KMS-11 (cell line): ENCODE results near the gene FTCD.

Experiments
- H2AFZ ChIP-seq: fragments of 200-600 bp; sonication (generic); 2 replicates; pipeline ENCODE4 v1.6.1; 2016; ENCODE audit warnings: antibody characterized with exemption, mixed run types, low read depth
- H3K27ac ChIP-seq: fragments of 200-600 bp; sonication (generic); 2 replicates; pipeline ENCODE4 v1.6.1; 2016; ENCODE audit warnings: mild to moderate bottlenecking, mixed run types
- H3K27me3 ChIP-seq: fragments of 200-600 bp; sonication (generic); 2 replicates; pipeline ENCODE4 v1.6.1; 2017; ENCODE audit warnings: mild to moderate bottlenecking, low read depth, mixed run types, moderate library complexity; ENCODE audit not compliant: insufficient read depth
- H3K36me3 ChIP-seq: fragments of 200-600 bp; sonication (generic); 2 replicates; pipeline ENCODE4 v1.6.1; 2017; ENCODE audit warnings: mild to moderate bottlenecking, mixed run types; ENCODE audit not compliant: insufficient read depth
- H3K4me1 ChIP-seq: fragments of 200-600 bp; sonication (generic); 2 replicates; pipeline ENCODE4 v1.6.1; 2016; ENCODE audit warnings: mild to moderate bottlenecking, low read depth, mixed run types; ENCODE audit not compliant: poor library complexity, severe bottlenecking
- H3K4me2 ChIP-seq: fragments of 200-600 bp; sonication (generic); 2 replicates; pipeline ENCODE4 v1.7.0; 2016; ENCODE audit warnings: mild to moderate bottlenecking, mixed run types
- H3K4me3 ChIP-seq: fragments of 200-600 bp; sonication (generic); IDR thresholded peaks from 2 replicates; pipeline ENCODE4 v1.6.1; 2017; ENCODE audit warnings: low read depth, low read length, mixed read lengths; ENCODE audit not compliant: insufficient read depth
- H3K79me2 ChIP-seq: fragments of 200-600 bp; sonication (generic); 2 replicates; pipeline ENCODE4 v1.6.1; 2016; ENCODE audit warnings: low read depth, mixed run types; ENCODE audit not compliant: insufficient read depth
- H3K9ac ChIP-seq: fragments of 200-600 bp; sonication (generic); 2 replicates; pipeline ENCODE4 v1.6.1; 2016; ENCODE audit warnings: mild to moderate bottlenecking, mixed run types
- H4K20me1 ChIP-seq: fragments of 200-600 bp; sonication (generic); 2 replicates; pipeline ENCODE4 v1.6.1; 2016; ENCODE audit warnings: mild to moderate bottlenecking, mixed run types; ENCODE audit not compliant: insufficient read depth
- CTCF ChIP-seq: fragments of 200-600 bp; sonication (generic); conservative IDR thresholded peaks from 2 replicates; pipeline ENCODE4 v1.6.1; 2017; ENCODE audit warnings: low read depth, mild to moderate bottlenecking, antibody characterized with exemption, low read length, moderate library complexity, mixed read lengths

The FTCD gene

GRCh38 chr21:46156678-46157077, 1.3 kb upstream of the FTCD start:
- Histone ChIP-seq H4K20me1 (no peaks in the 10 kb centered on the region), H3K27ac (no peak overlapping the region), H3K4me3 (no peak overlapping the region), H3K4me2 (no peak overlapping the region), H3K36me3 (no peaks in the 10 kb centered on the region), H3K4me1 (no peaks in the 10 kb centered on the region), H3K27me3 (no peaks in the 10 kb centered on the region), H3K9ac (no peak overlapping the region), H3K79me2 (no peaks in the 10 kb centered on the region), H2AFZ (no peak overlapping the region)
- no peak for TF ChIP-seq CTCF

- Histone ChIP-seq H3K4me2 (no peak overlapping the region), H3K36me3 (no peaks in the 10 kb centered on the region), H3K79me2 (no peaks in the 10 kb centered on the region), H2AFZ (no peak overlapping the region), H3K27ac (no peak overlapping the region), H4K20me1 (no peaks in the 10 kb centered on the region), H3K27me3 (no peaks in the 10 kb centered on the region), H3K4me1 (no peaks in the 10 kb centered on the region), H3K4me3 (no peak overlapping the region), H3K9ac (no peak overlapping the region)
- no peak for TF ChIP-seq CTCF
Measured at GRCh38 chr21:46156378-46156645, 933 bp upstream of the FTCD start.

GRCh38 chr21:46154955-46155513, 345 bp downstream of the FTCD start:
- no peaks in the 10 kb centered on the region for H3K36me3 ChIP-seq
- no peak overlapping the region for H2AFZ ChIP-seq
- no peaks in the 10 kb centered on the region for H4K20me1 ChIP-seq
- H3K4me3 ChIP-seq, result no peak overlapping the region
- H3K9ac ChIP-seq, result no peak overlapping the region
- no peaks in the 10 kb centered on the region for H3K4me1 ChIP-seq
- H3K27me3 ChIP-seq, result no peaks in the 10 kb centered on the region
- H3K79me2 ChIP-seq, result no peaks in the 10 kb centered on the region
- H3K27ac ChIP-seq, result no peak overlapping the region
- no peak for TF ChIP-seq CTCF
- no peak overlapping the region for H3K4me2 ChIP-seq

- no peaks in the 10 kb centered on the region for H4K20me1 ChIP-seq
- H3K4me2 ChIP-seq, result no peak overlapping the region
- H3K27ac ChIP-seq, result no peak overlapping the region
- no peaks in the 10 kb centered on the region for H3K27me3 ChIP-seq
- H3K36me3 ChIP-seq, result no peaks in the 10 kb centered on the region
- H3K9ac ChIP-seq, result no peak overlapping the region
- no peak for TF ChIP-seq CTCF
- H2AFZ ChIP-seq, result no peak overlapping the region
- no peaks in the 10 kb centered on the region for H3K79me2 ChIP-seq
- no peak overlapping the region for H3K4me3 ChIP-seq
- no peaks in the 10 kb centered on the region for H3K4me1 ChIP-seq
Measured at GRCh38 chr21:46154155-46154954, 1.0 kb downstream of the FTCD start.
